Esophagus squamous epithelium (tissue), 5 donors: Measurements from ENCODE around the gene CCDC88C. TPM values are rescaled to one million over a fixed set of nuclear protein-coding genes. Genes with fewer than 3 reads are reported as not detected.

Experiments used
- DNase-seq: peaks from one replicate; lab custom pipeline; 2025; lab: John Stamatoyannopoulos, UW
- H3K27ac ChIP-seq, 4 donors: fragments of 200-600 bp; sonication (generic); one replicate each; pipeline ENCODE4 v1.5.1; 2016 to 2019; ENCODE audit warnings: mild to moderate bottlenecking in 1 of 4
- H3K27me3 ChIP-seq, 4 donors: fragments of 200-600 bp; sonication (generic); 1 replicate in 3 of 4; 2 replicates in 1 of 4; pipeline versions ENCODE4 v1.5.1 to v1.6.0; 2017 to 2021; ENCODE audit warnings: antibody characterized with exemption in 1 of 4
- H3K36me3 ChIP-seq, 3 donors: fragments of 200-600 bp; sonication (generic); one replicate each; pipeline ENCODE4 v1.5.1; 2016 to 2019
- H3K4me1 ChIP-seq, 3 donors: fragments of 200-600 bp; sonication (generic); one replicate each; pipeline ENCODE4 v1.5.1; 2017 to 2019
- H3K4me3 ChIP-seq, 4 donors: fragments of 200-600 bp; sonication (generic); 1 replicate in 3 of 4; 2 replicates in 1 of 4; pipeline ENCODE4 v1.5.1; 2016 to 2019; ENCODE audit warnings: mild to moderate bottlenecking in 2 of 4, moderate library complexity in 1 of 4
- H3K9me3 ChIP-seq, 3 donors: fragments of 200-600 bp; sonication (generic); one replicate each; pipeline ENCODE4 v1.5.1; 2016 to 2019
- CTCF ChIP-seq, 6 experiments: fragments of 450-650 bp in 4 of 6; fragments of 200-600 bp in 2 of 6; sonication (generic) in 2 of 6; IDR thresholded peaks; one replicate each; pipeline ENCODE4 v1.5.1; 2016 to 2019; ENCODE audit warnings: antibody characterized with exemption in 6 of 6, mild to moderate bottlenecking in 4 of 6, moderate library complexity in 4 of 6
- POLR2A ChIP-seq, 4 donors: fragments of 450-650 bp; IDR thresholded peaks; one replicate each; pipeline ENCODE4 v1.6.1; 2017; ENCODE audit warnings: antibody characterized with exemption in 4 of 4, mild to moderate bottlenecking in 4 of 4, moderate library complexity in 3 of 4
- WGBS, 2 donors: methylation state at CpG; one replicate each; pipeline ENCODE4 v1.1.5; 2018; 5-methylcytosine and 5-hydroxymethylcytosine counted together
- intact Hi-C: fragments of 100-400 bp; cut with DNase I; formaldehyde crosslinking; loops from one replicate; pipeline ENCODE4 v1.15.0; 2022
- total RNA-seq, 4 donors: library from RNA; depleted of rRNA; stranded (reverse); fragments of >200 nt; gene quantifications; one replicate each; pipeline ENCODE4 v1.1.0, GENCODE V29; 2016
- donor health status: DM: yes; HTN: yes; CAD: no.

CCDC88C gene
- total RNA-seq, 4 donors from 2014 or later = 23.2 to 31.5 (median 29.9) TPM

- Histone ChIP-seq H3K36me3 (peaks cover 13 to 99% (median 31%) of the 10 kb centered on the region in 3 donors), H3K27me3 (no peaks in the 10 kb centered on the region), H3K4me3 (no peak overlapping the region), H3K27ac (no peak overlapping the region), H3K4me1 (peaks cover 0 to 8% (median 0%) of the 10 kb centered on the region in 3 donors), H3K9me3 (no peaks in the 10 kb centered on the region)
- intact Hi-C loops = no loop called here
- 62 to 66% methylated on average over 13 to 22 of the region's 23 CpGs for WGBS, 2 donors
- no peak for TF ChIP-seq CTCF (IDR thresholded peaks at IDR 0.05)
- TF ChIP-seq POLR2A (IDR thresholded peaks at IDR 0.05) = no peak
- no peak for DNase-seq
Measured at GRCh38 chr14:91303091-91303923, 114.3 kb downstream of the CCDC88C start.

DNA sequence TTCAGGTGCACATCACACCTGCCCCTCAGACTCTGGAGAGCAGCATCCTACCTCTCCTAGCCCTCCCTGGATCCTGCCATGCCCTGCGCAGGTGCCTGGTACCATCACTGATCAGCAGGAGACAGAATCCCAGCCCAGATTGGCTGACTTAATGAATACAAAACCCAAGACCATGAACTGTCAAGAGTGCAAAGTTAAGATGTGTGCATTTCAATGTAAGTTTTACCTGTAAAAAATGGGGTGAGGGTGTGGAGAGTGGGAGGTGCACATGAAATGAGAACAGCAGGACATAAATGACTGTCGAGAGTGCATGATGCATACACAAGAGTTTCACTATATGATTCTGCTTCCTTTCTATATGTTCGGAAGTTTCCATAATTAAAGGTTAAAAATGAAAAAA is 115.2 kb downstream of the CCDC88C start:
- H3K9me3 ChIP-seq = no peaks in the 10 kb centered on the region
- intact Hi-C loops = no loop called here
- TF ChIP-seq CTCF (IDR thresholded peaks at IDR 0.05) = no peak
- no peak for TF ChIP-seq POLR2A (IDR thresholded peaks at IDR 0.05)
- 82 to 83% methylated on average over 3 of the region's 3 CpGs for WGBS, 2 donors
- no peak for DNase-seq
- H3K36me3 ChIP-seq = peaks cover 4 to 99% (median 23%) of the 10 kb centered on the region in 3 donors
- no peaks in the 10 kb centered on the region for H3K27me3 ChIP-seq
- peaks cover 0 to 8% (median 0%) of the 10 kb centered on the region in 3 donors for H3K4me1 ChIP-seq
- H3K4me3 ChIP-seq = no peak overlapping the region
- H3K27ac ChIP-seq = no peak overlapping the region

DNA sequence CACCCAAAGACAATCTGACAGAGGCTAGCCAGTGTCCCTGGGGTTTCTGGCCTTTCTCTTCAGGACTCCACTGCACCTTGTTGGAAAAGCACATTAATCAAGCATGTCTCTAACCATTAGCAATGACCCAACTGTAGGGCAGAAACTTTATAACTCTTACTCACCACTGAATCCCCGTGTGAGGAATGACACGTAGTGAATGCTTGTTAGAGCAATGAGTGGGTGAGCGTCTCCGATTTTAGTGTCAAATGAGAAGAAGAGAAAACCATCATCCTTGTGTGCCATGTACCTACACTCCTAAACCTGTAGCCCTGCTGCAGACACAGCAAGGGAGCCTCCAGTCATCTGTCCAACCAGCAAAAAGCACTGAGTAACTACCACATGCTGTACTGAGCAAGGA is 116.7 kb downstream of the CCDC88C start:
- 78 to 93% methylated on average over 4 of the region's 4 CpGs for WGBS, 2 donors
- no peak for DNase-seq
- no peak overlapping the region for H3K4me3 ChIP-seq
- no peak for TF ChIP-seq POLR2A (IDR thresholded peaks at IDR 0.05)
- TF ChIP-seq CTCF (IDR thresholded peaks at IDR 0.05) = no peak
- peaks cover 12 to 99% (median 27%) of the 10 kb centered on the region in 3 donors for H3K36me3 ChIP-seq
- no peak overlapping the region for H3K27ac ChIP-seq
- intact Hi-C loops = no loop called here
- H3K9me3 ChIP-seq = no peaks in the 10 kb centered on the region
- peaks cover 0 to 8% (median 0%) of the 10 kb centered on the region in 3 donors for H3K4me1 ChIP-seq
- H3K27me3 ChIP-seq = no peaks in the 10 kb centered on the region

GRCh38 chr14:91300283-91300895 is 117.2 kb downstream of the CCDC88C start:
- H3K36me3 ChIP-seq = peaks cover 14 to 99% (median 27%) of the 10 kb centered on the region in 3 donors
- no peak for DNase-seq

More at GRCh38 chr14:91300283-91300895, 117.2 kb downstream of the CCDC88C start:
- 86 to 88% methylated on average over 8 to 10 of the region's 10 CpGs for WGBS, 2 donors
- peaks cover 0 to 8% (median 0%) of the 10 kb centered on the region in 3 donors for H3K4me1 ChIP-seq
- H3K4me3 ChIP-seq = no peak overlapping the region
- no peaks in the 10 kb centered on the region for H3K9me3 ChIP-seq
- TF ChIP-seq CTCF (IDR thresholded peaks at IDR 0.05) (no peak), POLR2A (IDR thresholded peaks at IDR 0.05) (no peak)
- no peak overlapping the region for H3K27ac ChIP-seq
- intact Hi-C loops = no loop called here
- no peaks in the 10 kb centered on the region for H3K27me3 ChIP-seq
